ENCODE results near the gene ISYNA1.

- TF ChIP-seq POLR2A (IDR thresholded peaks at IDR 0.05; ENCODE audit: low read length) = no peak
- no peak for TF ChIP-seq GATA1 (IDR thresholded peaks at IDR 0.05; ENCODE audit: low read depth, low read length)
Measured at GRCh38 chr19:18424890-18425514, 12.9 kb downstream of the ISYNA1 start.

Measured in erythroblast (primary cell).